ENCODE data around the gene SYNJ2BP. TPM values are rescaled to one million over a fixed set of nuclear protein-coding genes. Genes with fewer than 3 reads are reported as not detected.

The SYNJ2BP gene
- total RNA-seq, 1 donor = 7.8 TPM

GRCh38 chr14:70394674-70395306 is 22.1 kb downstream of the SYNJ2BP start:
- DNase-seq (ENCODE audit: low read depth in 2 of 3, low spot score in 2 of 3) = no peak

GRCh38 chr14:70392676-70393075 is 24.2 kb downstream of the SYNJ2BP start:
- DNase-seq (ENCODE audit: low read depth in 2 of 3, low spot score in 2 of 3) = no peak

GRCh38 chr14:70391493-70392391 is 25.1 kb downstream of the SYNJ2BP start:
- DNase-seq (ENCODE audit: low read depth in 2 of 3, low spot score in 2 of 3) = no peak

GRCh38 chr14:70382536-70382935 is 34.4 kb downstream of the SYNJ2BP start:
- no peak for DNase-seq (ENCODE audit: low read depth in 2 of 3, low spot score in 2 of 3)

- no peak for DNase-seq (ENCODE audit: low read depth in 2 of 3, low spot score in 2 of 3)
Observed at GRCh38 chr14:70380824-70381223, 36.1 kb downstream of the SYNJ2BP start.

GRCh38 chr14:70378696-70379095 is 38.2 kb downstream of the SYNJ2BP start:
- DNase-seq (ENCODE audit: low read depth in 2 of 3, low spot score in 2 of 3) = no peak

Other genes starting within 250 kb of the SYNJ2BP start
- gene SLC8A3, start 228.1 kb downstream of the SYNJ2BP start, total RNA-seq = 32.6 TPM
- 7.3 TPM for gene COX16, start 57.4 kb downstream of the SYNJ2BP start, total RNA-seq
- 0.27 TPM for gene ADAM21, start 35.1 kb upstream of the SYNJ2BP start, total RNA-seq
- 0.54 TPM for gene ADAM20, start 117.9 kb upstream of the SYNJ2BP start, total RNA-seq
- gene MED6, start 183.6 kb upstream of the SYNJ2BP start, total RNA-seq = 19.1 TPM
- 5.1 TPM for gene TTC9, start 224.8 kb upstream of the SYNJ2BP start, total RNA-seq